Superior temporal gyrus (tissue), 1 donor: Measurements from ENCODE around the gene EXOC6B.
A peak's percentile ranks its signal among the peaks of the same experiment; 100 is the strongest.

Source experiments
- DNase-seq: peaks from one replicate; pipeline ENCODE4 v3.0.0-alpha.2; 2016; ENCODE audit errors: extremely low spot score

The EXOC6B gene

DNA sequence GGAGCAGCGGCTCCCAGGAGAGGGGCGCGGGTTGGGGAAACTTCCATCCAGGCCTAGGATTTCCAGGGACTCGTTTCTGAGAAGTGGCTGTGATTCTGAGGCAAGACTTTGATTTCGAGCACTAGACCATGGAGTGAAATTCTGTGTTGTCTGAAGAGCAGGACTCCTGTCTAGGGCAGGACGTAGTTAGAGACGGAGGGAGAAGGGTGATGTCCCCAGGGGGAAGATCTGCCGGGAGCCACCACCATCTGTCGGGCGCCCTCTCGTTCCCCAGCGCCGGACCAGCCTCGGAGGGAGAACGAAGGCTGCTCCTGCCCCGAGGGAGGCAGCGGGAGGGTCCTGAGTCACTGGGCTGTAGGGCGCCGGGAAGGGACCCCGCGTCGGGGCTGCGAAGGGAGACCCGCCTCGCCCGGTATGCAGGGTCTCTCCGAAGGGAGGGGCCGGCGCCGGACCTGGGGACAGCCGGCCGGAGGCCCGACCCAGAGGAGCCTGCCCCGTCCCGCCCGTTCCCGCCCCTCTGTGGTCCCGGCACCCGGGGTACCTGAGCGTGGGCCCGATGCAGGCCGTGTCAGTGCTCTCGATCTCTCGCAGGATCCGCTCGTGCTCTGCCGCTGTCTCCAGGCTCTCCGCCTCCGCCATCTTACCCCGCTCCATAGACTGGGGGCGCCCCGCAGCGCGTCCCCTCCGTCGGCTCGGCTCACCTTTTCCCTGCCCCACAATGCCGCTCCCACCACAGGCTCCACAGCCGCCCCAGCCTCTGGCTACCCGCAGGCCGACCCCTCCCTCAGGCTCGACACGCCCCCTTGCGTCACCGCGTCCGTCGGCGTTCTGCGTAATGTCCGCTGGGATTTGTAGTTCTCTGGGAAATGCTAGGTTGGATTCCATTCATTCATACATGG lies at the start of gene EXOC6B:
EXOC6B (minus strand) TSS at position 777 of the 899 bp plus-strand sequence.
- DNase-seq = peak; percentile 96

- no peak for DNase-seq
Measured at GRCh38 chr2:72871880-72872279, 46.0 kb upstream of the EXOC6B start.

GRCh38 chr2:72871060-72871459 lies 45.2 kb upstream of the EXOC6B start:
- DNase-seq = no peak

DNA sequence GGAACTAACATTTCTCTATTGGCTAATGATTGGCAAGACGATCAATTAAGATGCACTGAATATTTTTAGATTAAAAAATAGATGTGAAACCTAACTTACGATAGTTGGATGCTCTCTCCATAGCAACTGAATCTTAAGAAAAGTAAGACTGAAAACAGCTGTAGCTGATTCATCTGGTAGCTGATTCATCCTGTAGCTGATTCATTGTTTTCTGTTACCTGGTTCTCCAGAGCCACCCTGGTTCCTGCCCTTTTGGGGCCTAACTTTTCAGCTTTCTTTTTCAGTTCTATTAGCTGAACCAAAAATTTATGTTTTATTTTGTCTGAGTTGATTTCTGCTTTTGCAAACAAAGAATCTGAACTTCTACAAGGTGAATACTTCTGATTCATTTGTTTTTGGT lies 38.7 kb upstream of the EXOC6B start:
- no peak for DNase-seq

DNA sequence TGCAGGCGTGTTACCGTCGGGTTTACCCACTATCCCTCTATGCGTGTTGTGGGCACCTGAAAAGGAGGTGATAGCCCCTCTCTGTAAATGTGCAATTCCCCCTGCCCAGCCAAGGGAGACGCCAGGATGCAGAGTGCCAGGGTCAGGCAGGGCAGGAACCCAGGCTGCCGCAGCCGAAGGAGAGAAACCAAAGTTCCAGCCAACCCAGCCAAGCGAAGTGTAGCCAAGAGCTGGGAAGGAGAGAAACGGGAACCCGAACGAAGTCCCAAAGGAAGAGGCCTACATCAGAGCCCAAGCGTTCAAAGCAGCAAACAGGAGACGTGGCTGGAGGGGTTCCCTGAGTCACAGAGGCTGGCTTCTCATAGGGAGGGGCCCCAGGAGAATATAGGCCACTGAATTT lies 37.2 kb upstream of the EXOC6B start:
- no peak for DNase-seq

DNA sequence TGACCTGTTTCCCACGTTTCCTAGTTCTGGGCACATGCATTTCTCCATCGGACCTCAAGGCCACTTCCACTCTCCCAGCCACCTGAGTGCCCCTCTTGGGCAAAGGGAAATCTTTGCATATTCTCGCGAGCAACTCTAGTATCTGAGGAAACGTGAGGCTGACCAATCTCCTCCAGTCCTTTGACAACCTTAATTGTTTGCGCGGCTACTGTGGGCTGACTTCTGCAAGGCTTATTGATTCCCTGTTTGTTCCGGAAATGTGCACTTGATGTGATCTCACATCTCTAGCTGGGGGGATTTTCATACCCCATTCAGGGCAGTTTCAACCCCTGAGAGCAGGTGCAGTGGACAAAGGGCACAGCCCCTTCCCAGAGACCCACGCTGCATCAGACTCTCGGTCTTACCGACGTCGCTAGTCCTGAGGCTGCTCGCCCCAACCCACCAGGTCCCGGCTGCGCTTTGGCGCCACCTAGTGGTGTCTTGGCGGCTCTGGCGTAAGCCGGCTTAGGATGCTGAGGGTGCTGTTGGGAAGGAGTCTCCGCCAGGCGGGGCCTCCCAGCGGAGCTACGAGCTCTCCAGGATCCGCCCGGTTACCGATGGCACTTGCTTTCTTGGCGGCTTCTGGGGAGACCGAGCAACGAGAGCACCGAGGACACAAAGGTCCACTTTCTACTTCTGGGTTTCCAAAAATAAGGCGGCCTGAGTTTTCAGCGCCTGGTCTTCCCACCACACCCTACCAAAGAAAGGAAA lies 36.6 kb upstream of the EXOC6B start:
- peak; percentile 94 for DNase-seq

- peak; percentile 91 for DNase-seq
Measured at GRCh38 chr2:72859831-72860262, 34.0 kb upstream of the EXOC6B start.

DNA sequence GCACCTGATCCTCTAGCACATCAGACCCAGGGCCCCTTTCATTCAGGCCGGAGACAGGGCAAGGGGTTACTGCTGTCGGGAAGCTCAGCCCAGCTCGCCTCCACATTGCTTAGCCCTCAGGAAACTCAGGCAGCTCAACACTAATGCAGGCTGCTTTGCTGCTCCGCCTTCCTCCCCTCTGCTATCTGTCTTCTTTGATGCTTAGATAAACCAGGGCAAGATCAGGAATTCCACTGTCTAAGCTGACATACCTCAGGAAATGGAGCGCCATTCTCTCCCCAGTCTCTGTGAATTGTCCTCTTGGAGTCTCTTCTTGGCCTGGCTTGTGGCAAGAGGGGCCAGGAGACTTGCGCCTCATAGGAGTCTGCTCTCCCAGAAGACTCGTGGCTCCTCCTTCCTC lies 25.5 kb upstream of the EXOC6B start:
- no peak for DNase-seq

DNA sequence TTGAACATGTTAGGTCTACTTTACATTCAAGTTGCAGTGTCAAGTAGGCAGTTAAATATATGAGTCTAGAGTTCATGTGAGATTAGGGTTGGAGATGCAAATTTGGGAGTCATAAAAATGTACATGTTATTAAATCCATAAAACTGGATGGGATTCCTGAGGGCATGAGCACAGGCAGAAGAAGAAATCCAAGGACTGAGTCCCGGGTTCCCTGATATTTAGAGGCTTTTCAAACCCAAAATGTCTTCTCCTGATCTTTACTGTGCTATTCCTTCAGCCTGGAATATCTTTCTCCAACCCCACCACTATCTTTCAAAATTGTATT lies 23.3 kb upstream of the EXOC6B start:
- DNase-seq = no peak

- DNase-seq = no peak
Measured at GRCh38 chr2:72848436-72849137, 22.8 kb upstream of the EXOC6B start.

GRCh38 chr2:72847534-72848315 lies 21.9 kb upstream of the EXOC6B start:
- DNase-seq = no peak

DNA sequence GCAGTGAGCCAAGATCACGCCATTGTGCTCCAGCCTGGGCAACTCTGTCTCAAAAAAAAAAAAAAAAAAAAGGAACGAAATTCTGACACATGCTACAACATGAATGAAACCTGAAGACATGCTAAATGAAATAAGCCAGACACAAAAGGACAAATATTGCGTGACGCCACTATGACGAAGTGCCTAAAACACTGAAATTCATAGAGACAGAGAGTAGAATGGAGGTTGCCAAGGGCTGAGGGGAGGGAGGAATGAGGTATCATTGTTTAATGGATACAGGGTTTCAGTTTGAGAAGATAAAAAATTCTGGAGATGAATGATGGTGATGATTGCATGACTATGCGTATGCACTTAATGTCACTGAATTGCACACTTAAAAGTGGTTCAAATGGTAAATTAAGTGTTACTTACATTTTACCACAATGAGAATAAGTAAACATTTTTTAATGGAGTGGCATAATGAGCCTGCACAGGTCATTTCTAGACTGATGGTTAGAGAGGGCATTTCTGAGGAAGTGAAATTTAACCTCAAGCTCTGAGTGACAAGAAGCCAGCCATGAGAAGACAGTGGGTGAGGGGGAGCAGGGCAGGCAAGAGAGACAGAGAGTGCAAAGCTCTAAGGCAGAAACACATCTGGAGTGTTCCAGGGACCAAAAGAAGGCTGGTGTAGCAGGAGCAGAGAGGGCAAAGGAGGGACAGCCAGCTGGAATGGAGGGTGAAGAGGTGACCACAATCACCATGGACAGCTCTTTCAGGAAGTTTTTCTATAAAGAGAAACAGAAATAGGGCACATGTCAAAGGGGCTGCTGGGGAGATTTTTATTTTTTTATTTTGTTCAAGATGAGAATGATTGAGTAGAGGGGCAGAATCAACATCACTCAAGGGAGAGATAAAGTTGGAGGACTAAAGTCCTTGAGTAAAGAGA lies 20.6 kb upstream of the EXOC6B start:
- no peak for DNase-seq

- DNase-seq = no peak
Measured at GRCh38 chr2:72843301-72843700, 17.5 kb upstream of the EXOC6B start.

DNA sequence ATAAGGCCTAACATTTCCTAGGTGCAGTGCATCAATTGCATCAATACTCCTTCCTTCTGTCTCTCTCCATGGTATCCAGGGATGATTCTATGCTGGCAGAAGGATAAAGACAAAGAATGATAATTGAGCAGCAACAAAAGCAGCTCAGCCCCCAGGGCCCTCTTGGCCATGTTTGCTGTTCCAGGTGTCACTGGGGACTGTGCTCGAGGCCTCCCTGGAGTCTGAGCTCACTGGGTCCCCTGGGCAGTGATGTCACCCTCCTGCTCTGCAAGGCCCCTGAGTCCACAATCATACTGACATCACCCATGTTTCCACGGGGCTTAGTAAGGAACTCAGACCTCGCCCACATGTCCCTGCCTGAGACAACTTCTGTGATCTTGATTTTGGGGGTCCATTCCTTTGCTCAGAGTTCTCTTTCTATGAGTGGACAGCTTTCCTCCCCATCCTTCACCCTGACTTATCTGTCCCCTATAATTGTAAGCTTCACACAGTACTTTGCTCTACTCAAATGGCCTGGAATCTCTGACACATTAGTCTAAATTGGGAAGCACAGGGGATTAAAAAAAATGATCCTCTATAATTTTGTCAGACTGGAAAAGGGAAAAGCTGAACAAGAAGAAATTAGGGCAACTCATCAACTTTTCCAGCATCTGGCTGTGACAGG lies 15.8 kb upstream of the EXOC6B start:
- no peak for DNase-seq

GRCh38 chr2:72840066-72840465 lies 14.2 kb upstream of the EXOC6B start:
- DNase-seq = no peak

GRCh38 chr2:72837171-72837570 lies 11.3 kb upstream of the EXOC6B start:
- no peak for DNase-seq

- no peak for DNase-seq
Measured at GRCh38 chr2:72835403-72835802, 9.6 kb upstream of the EXOC6B start.

DNA sequence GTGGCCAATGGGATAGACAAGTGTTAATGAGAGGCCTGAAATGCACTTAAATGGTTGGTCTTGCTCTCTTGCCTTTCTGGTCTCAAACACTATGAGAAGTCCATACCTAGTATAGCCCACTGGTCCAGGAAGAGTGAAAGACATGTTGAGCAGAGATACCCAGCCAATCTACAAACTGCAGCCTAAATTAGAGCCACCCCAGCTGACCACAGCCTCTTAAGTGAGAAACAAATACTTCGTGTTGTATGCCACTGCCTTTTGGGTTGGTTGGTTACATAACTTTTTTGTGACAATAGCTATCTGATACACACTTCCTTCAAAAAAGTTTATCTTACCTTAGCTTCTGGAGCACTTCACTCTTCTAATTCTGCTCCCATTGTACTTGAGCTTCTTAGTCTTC lies 8.8 kb upstream of the EXOC6B start:
- no peak for DNase-seq

DNA sequence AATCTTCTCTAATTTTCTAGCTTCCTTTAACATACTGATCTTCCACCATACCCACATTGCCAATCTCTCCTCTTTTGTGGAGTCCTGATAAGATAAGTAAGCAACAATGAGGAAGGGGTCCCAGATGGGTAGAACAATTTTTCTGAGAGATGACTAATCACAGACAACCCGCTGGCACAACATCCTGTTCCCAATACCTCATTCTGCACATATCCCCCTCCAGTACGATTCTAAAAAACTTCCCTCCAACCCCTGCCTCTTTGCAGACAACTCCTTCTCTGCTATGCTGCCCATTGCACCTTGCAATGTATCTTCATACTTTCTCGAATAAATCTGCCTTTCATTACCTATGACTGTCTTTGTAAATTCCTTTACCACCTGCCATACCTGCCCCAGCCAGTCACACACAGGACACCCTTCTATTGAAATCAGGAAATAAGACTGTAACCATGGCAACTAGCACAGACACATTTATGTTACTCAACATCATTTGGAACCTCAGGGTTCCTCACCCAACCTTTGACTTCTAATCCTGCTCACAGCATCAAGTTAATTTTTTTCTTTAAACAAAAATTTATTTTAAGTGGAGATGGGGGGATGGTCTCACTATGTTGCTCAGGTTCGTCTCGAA lies 7.4 kb upstream of the EXOC6B start:
- no peak for DNase-seq

GRCh38 chr2:72830273-72830672 lies 4.4 kb upstream of the EXOC6B start:
- no peak for DNase-seq
